K562 (cell line): ENCODE results near the gene ANAPC16. TPM values are rescaled to one million over a fixed set of nuclear protein-coding genes. Genes with fewer than 3 reads are reported as not detected.

ENCODE experiments used
- ATAC-seq: fragments of 200-7000 bp; cut with Tn5 transposase; 3 replicates; pipeline ENCODE4 v1.9.1; 2020; ENCODE audit warnings: moderate library complexity
- BruUV-seq: library from RNA; stranded (reverse); fragments of 400-500 nt; replicated peaks from 2 replicates; lab custom pipeline; 2021; lab: Mats Ljungman, UMichigan
- CTCF ChIA-PET: fragments of 300-600 bp; formaldehyde crosslinking; extraction: SDS; loops from one replicate; lab custom pipeline; 2021; ENCODE audit warnings: low intra/inter-chr PET ratio; lab: Yijun Ruan, JAX
- POLR2A ChIA-PET: fragments of 300-600, 350-650 bp; sonication (Branson Sonifier 250); formaldehyde crosslinking; extraction: SDS; loops from one replicate; lab custom pipeline; 2021; ENCODE audit warnings: antibody characterized with exemption, inconsistent platforms; lab: Yijun Ruan, JAX
- DNase-seq, 4 experiments: peaks; one replicate each; pipeline versions ENCODE4 v3.0.0 to v3.0.0-alpha.2; 2011 to 2018; ENCODE audit warnings: low spot score in 3 of 4, mixed read lengths in 3 of 4; ENCODE audit errors: extremely low read depth in 1 of 4
- FAIRE-seq: peaks from 2 replicates; lab custom pipeline; 2011; peaks lifted over from hg19 to GRCh38; lab: Jason Lieb, UNC
- H2AFZ ChIP-seq: 2 replicates; pipeline ENCODE4 v1.6.0; 2011; ENCODE audit warnings: low read depth, low read length, control low read depth, inconsistent platforms
- H3K27ac ChIP-seq: fragments of 200-600 bp; 3 replicates; pipeline ENCODE4 v1.8.0; 2011; ENCODE audit warnings: low read depth, mild to moderate bottlenecking, control low read depth, inconsistent platforms, low read length, moderate library complexity, mixed read lengths; ENCODE audit errors: extremely low read depth
- H3K27me3 ChIP-seq, 2 experiments: fragments of 300-600 bp in 1 of 2; 2 replicates in 1 of 2; 3 replicates in 1 of 2; pipeline versions ENCODE4 v1.6.0 to v1.8.0; 2011; ENCODE audit warnings: inconsistent platforms in 2 of 2, low read length in 2 of 2, mild to moderate bottlenecking in 1 of 2, mixed read lengths in 1 of 2, moderate library complexity in 1 of 2; ENCODE audit not compliant: control insufficient read depth in 2 of 2, insufficient read depth in 2 of 2
- H3K36me3 ChIP-seq: fragments of 300-600 bp; 3 replicates; pipeline ENCODE4 v1.8.0; 2011; ENCODE audit warnings: mild to moderate bottlenecking, low read length, inconsistent platforms; ENCODE audit not compliant: control insufficient read depth, insufficient read depth
- H3K4me1 ChIP-seq, 2 experiments: fragments of 200-600 bp in 1 of 2; replicated peaks in 1 of 2; 2 replicates in 1 of 2; 3 replicates in 1 of 2; pipeline versions ENCODE4 v1.5.1 to v1.8.0; 2011; ENCODE audit warnings: inconsistent platforms in 2 of 2, low read length in 2 of 2, mild to moderate bottlenecking in 1 of 2, mixed read lengths in 1 of 2, moderate library complexity in 1 of 2; ENCODE audit not compliant: control insufficient read depth in 2 of 2, insufficient read depth in 2 of 2
- H3K4me2 ChIP-seq: 2 replicates; pipeline ENCODE4 v1.6.1; 2011; ENCODE audit warnings: low read length, control low read depth, inconsistent platforms, mixed read lengths; ENCODE audit not compliant: insufficient read depth
- H3K4me3 ChIP-seq: fragments of 200-600 bp; sonication (generic), shearing (Covaris generic); 2 replicates; pipeline ENCODE4 v1.5.1; 2016; ENCODE audit warnings: control low read depth, inconsistent platforms
- H3K79me2 ChIP-seq: fragments of 200-600 bp; 3 replicates; pipeline ENCODE4 v1.8.0; 2011; ENCODE audit warnings: low read length, inconsistent platforms; ENCODE audit not compliant: control insufficient read depth, insufficient read depth
- H3K9ac ChIP-seq, 2 experiments: 2 replicates each; pipeline versions ENCODE4 v1.6.0 to v1.6.1; 2011; ENCODE audit warnings: low read depth in 2 of 2, low read length in 2 of 2, control low read depth in 1 of 2, inconsistent platforms in 1 of 2, mild to moderate bottlenecking in 1 of 2, mixed read lengths in 1 of 2; ENCODE audit not compliant: insufficient read depth in 1 of 2
- H3K9me1 ChIP-seq: one replicate; pipeline ENCODE4 v1.6.0; 2011; ENCODE audit warnings: inconsistent platforms, mild to moderate bottlenecking, low read length, moderate library complexity; ENCODE audit not compliant: control insufficient read depth, insufficient read depth
- H3K9me3 ChIP-seq: replicated peaks from 2 replicates; pipeline ENCODE4 v1.5.1; 2011; ENCODE audit warnings: low read depth, low read length, inconsistent platforms; ENCODE audit not compliant: control insufficient read depth, insufficient read depth
- H4K20me1 ChIP-seq: replicated peaks from 2 replicates; pipeline ENCODE4 v1.6.1; 2011; ENCODE audit warnings: low read length, inconsistent platforms, mixed read lengths; ENCODE audit not compliant: control insufficient read depth, insufficient read depth
- BCL6 ChIP-seq: fragments of 250-450 bp; sonication (Bioruptor Pico); IDR thresholded peaks from 2 replicates; pipeline ENCODE4 v1.4.0; 2020
- C11orf30 ChIP-seq: fragments of 450-650 bp; IDR thresholded peaks from 2 replicates; pipeline ENCODE4 v1.6.1; 2016; ENCODE audit warnings: low read depth, mild to moderate bottlenecking
- ESRRA ChIP-seq: fragments of 450-650 bp; IDR thresholded peaks from 2 replicates; pipeline ENCODE4 v1.6.1; 2014; ENCODE audit warnings: low read depth, mild to moderate bottlenecking, moderate library complexity, borderline replicate concordance
- JUND ChIP-seq, 2 experiments: IDR thresholded peaks; 2 replicates in 1 of 2; 3 replicates in 1 of 2; pipeline ENCODE4 v1.6.1; 2011; ENCODE audit warnings: borderline replicate concordance in 2 of 2, low read depth in 2 of 2, low read length in 2 of 2, improper control_type of control experiment in 1 of 2, missing biosample characterization in 1 of 2, missing genetic modification characterization in 1 of 2, missing genetic modification reagents in 1 of 2
- NFE2 ChIP-seq: IDR thresholded peaks from 2 replicates; pipeline ENCODE4 v1.6.1; 2014; ENCODE audit warnings: antibody characterized with exemption, low read depth
- NR2C1 ChIP-seq, 2 experiments: fragments of 450-650 bp; IDR thresholded peaks; 2 replicates each; pipeline ENCODE4 v1.6.1; 2017; ENCODE audit warnings: mild to moderate bottlenecking in 2 of 2, antibody characterized with exemption in 1 of 2, inconsistent platforms in 1 of 2, missing compliant biosample characterization in 1 of 2, missing genetic modification characterization in 1 of 2
- NR2C2 ChIP-seq, 2 experiments: fragments of 200-800 bp in 1 of 2; sonication (Bioruptor generic) in 1 of 2; sonication (generic) in 1 of 2; formaldehyde crosslinking in 1 of 2; IDR thresholded peaks; 2 replicates each; pipeline versions ENCODE4 v1.6.1 to v1.8.0; 2016 to 2022; ENCODE audit warnings: mild to moderate bottlenecking in 1 of 2, missing compliant biosample characterization in 1 of 2, missing genetic modification characterization in 1 of 2, missing genetic modification reagents in 1 of 2
- RAD21 ChIP-seq, 2 experiments: fragments of 250-450 bp in 1 of 2; fragments of 450-650 bp in 1 of 2; sonication (Bioruptor Pico) in 1 of 2; formaldehyde crosslinking in 1 of 2; IDR thresholded peaks in 1 of 2; conservative IDR thresholded peaks in 1 of 2; 2 replicates each; pipeline versions ENCODE4 v1.4.0 to v1.8.0; 2020 to 2022; ENCODE audit warnings: mild to moderate bottlenecking in 2 of 2, moderate library complexity in 1 of 2
- RAD51 ChIP-seq: fragments of 450-650 bp; IDR thresholded peaks from 2 replicates; pipeline ENCODE4 v1.7.1; 2016; ENCODE audit warnings: low read depth, mild to moderate bottlenecking, borderline replicate concordance
- ZNF316 ChIP-seq: fragments of 450-650 bp; IDR thresholded peaks from 2 replicates; pipeline ENCODE4 v1.6.1; 2016
- WGBS: fragments of 100-300 bp; shearing (Covaris generic); methylation state at CpG from one replicate; pipeline ENCODE4 v1.1.6; 2016; ENCODE audit warnings: low coverage, mixed read lengths; ENCODE audit not compliant: insufficient coverage; ENCODE audit errors: missing lambda C conversion rate; 5-methylcytosine and 5-hydroxymethylcytosine counted together
- in situ Hi-C: fragments of 300-500 bp; cut with MboI; formaldehyde crosslinking; loops from 4 replicates; pipeline ENCODE4 v1.15.0; 2018; ENCODE audit warnings: inconsistent platforms, mixed read lengths
- intact Hi-C: fragments of 100-400 bp; cut with micrococcal nuclease; formaldehyde crosslinking; loops from 2 replicates; pipeline ENCODE4 v1.14.2; 2022
- polyA plus RNA-seq, 8 experiments: library from polyadenylated mRNA; depleted of rRNA in 4 of 8; stranded (reverse) in 5 of 8; unstranded in 3 of 8; fragments of >200 nt; fragmentation: Nextera tagmentation in 2 of 8; fragmentation: Illumina TruSeq in 1 of 8; extraction: Ambion mirVana in 2 of 8; extraction: Trizol in 1 of 8; gene quantifications; 2 replicates each; pipeline versions ENCODE4 v1.2.1 to v1.2.3, GENCODE V29; 2011 to 2014; ENCODE audit warnings: inconsistent platforms in 1 of 8, missing spikeins in 1 of 8
- total RNA-seq, 7 experiments: library from RNA; depleted of rRNA in 6 of 7; stranded (reverse); fragments of >200 nt in 6 of 7; fragmentation: Illumina TruSeq in 2 of 7; extraction: Trizol in 2 of 7; gene quantifications; 2 replicates each; pipeline versions ENCODE4 v1.2.1 to v1.2.3, GENCODE V29; 2011 to 2021; ENCODE audit warnings: low replicate concordance in 1 of 7
- TF ChIP-seq, protein P1 (sequence below), 2 experiments: fragments of 450-650 bp in 1 of 2; sonication (generic) in 1 of 2; formaldehyde crosslinking in 1 of 2; IDR thresholded peaks in 1 of 2; conservative IDR thresholded peaks in 1 of 2; 2 replicates each; pipeline versions ENCODE4 v1.6.1 to v1.8.1; 2016 to 2023; ENCODE audit warnings: mild to moderate bottlenecking in 2 of 2, moderate library complexity in 2 of 2, inconsistent platforms in 1 of 2, missing genetic modification reagents in 1 of 2

The ANAPC16 gene
- total and polyA plus RNA-seq, 9 of the 15 experiments (the other 6 are each of a cell fraction or from before 2014, with no cell fraction given), result 42.6 to 208 (median 108) TPM

DNA sequence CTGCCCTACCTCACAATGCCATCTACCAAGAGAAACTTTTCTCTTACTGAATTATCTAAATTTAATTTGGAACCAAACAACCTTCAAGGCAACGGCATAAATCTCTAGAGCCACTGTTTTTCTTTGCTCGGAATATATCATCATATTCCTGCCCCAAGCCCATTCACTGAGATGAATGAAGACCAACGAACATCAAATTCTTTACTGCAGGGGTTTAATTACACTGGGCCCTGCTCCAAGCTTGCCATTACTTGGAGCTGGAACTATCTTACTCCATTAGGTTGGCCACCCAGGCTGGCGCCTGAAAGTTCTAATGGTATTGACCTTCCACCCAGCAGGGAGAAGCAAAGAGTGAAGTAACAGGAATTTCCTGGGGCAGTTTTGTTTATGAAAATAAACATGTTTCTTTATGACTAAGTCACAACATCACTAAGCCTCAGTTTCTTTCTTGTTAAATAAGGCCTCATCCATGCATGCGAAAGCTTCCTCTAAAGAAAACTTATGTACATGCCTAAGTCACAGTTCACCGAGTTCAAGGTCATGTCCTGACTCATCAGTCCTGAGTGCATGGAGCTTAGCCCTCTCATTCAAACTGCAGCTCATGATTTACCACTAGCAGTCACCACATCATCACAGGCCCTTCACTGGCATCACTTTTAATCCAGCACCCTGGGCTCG, 42.1 kb upstream of the ANAPC16 start:
- H3K9me3 ChIP-seq, result no peaks in the 10 kb centered on the region
- CTCF ChIA-PET, result no interaction called here
- in situ Hi-C loops (no loop called here), intact Hi-C loops (no loop called here)
- TF ChIP-seq RAD21 (CRISPR knock-in tag; conservative IDR thresholded peaks at IDR 0.05 in 1 of 2, IDR thresholded peaks at IDR 0.05 in 1 of 2) (no peak), C11orf30 (peak; percentile 25; the same call in 1 of the 2 replicates), NR2C1 (IDR thresholded peaks at IDR 0.05) (peak; percentile 35; the same call in 1 of the 2 replicates), NR2C1 (tag; IDR thresholded peaks at IDR 0.05) (peak; percentile 28; the same call in 1 of the 2 replicates), ESRRA (peak; percentile 94), NFE2 (0 out of 2 replicates have a peak, but pooled peaks have one; percentile 31), ZNF316 (peak; percentile 71), BCL6 (no peak), NR2C2 (CRISPR knock-in tag; IDR thresholded peaks at IDR 0.05) (no peak), NR2C2 (tag; IDR thresholded peaks at IDR 0.05) (peak; percentile 53), JUND (IDR thresholded peaks at IDR 0.05; ENCODE audit: borderline replicate concordance, low read depth, low read length) (no peak), JUND (tag; IDR thresholded peaks at IDR 0.05; ENCODE audit: borderline replicate concordance, low read depth, low read length) (peak; percentile 33; the same call in 1 of the 3 replicates), RAD51 (no peak)
- TF ChIP-seq, protein P1, sequence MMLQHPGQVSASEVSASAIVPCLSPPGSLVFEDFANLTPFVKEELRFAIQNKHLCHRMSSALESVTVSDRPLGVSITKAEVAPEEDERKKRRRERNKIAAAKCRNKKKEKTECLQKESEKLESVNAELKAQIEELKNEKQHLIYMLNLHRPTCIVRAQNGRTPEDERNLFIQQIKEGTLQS (IDR thresholded peaks at IDR 0.05), result peak; percentile 41
- TF ChIP-seq, protein P1 (CRISPR knock-in tag; conservative IDR thresholded peaks at IDR 0.05), result no peak
- no peak overlapping the region for H3K27ac ChIP-seq
- BruUV-seq, result no TSS peak
- no peak for FAIRE-seq
- no peaks in the 10 kb centered on the region for H3K27me3 ChIP-seq
- POLR2A ChIA-PET, result interaction anchor here (0.8 to 2.8 kb wide), 7 partner anchors 8 to 763 kb away, joined by 3 to 15 read pairs (median 4); partner anchors contain the start of gene DDIT4
- H3K9me1 ChIP-seq, result peaks cover 3% of the 10 kb centered on the region
- peak; percentile 23; the same call in 1 of the 3 replicates for ATAC-seq
- H4K20me1 ChIP-seq, result no peaks in the 10 kb centered on the region
- H2AFZ ChIP-seq, result no peak overlapping the region
- no peak overlapping the region for H3K4me2 ChIP-seq
- H3K79me2 ChIP-seq, result no peaks in the 10 kb centered on the region
- H3K36me3 ChIP-seq, result peaks cover 6% of the 10 kb centered on the region; the same call in 1 of the 3 replicates
- peaks cover 3 to 17% of the 10 kb centered on the region in 2 experiments; a peak in 3 of 5 replicates for H3K4me1 ChIP-seq
- no peak overlapping the region for H3K9ac ChIP-seq
- no peak overlapping the region for H3K4me3 ChIP-seq
- WGBS, result 64% methylated on average over 7 of the region's 7 CpGs
- DNase-seq, result peak in 1 of 4 experiments; percentile 24
